ENCODE data around the gene SNCB. TPM values are rescaled to one million over a fixed set of nuclear protein-coding genes. Genes with fewer than 3 reads are reported as not detected.
A peak's percentile ranks its signal among the peaks of the same experiment; 100 is the strongest.

Gene SNCB
- total and polyA plus RNA-seq, 2 donors (not counting 1 experiment from before 2014, with no cell fraction given): 0.17 to 0.22 TPM

DNA sequence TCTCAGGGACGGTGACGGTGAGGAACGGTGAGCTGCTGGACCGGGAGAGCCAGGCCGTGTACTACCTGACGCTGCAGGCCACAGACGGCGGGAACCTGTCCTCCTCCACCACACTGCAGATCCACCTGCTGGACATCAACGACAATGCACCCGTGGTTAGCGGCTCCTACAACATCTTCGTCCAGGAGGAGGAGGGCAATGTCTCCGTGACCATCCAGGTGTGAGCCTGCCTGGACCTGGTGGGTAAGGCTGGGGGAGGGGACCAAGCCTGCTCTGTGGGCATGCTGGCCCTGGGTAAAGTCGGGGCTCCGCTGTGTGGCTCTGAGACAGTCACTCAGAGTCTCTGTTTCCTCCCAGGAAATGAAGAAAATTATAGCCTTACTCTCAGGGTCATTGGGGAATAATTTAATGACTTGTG, 51.9 kb downstream of the SNCB start:
- Histone ChIP-seq H3K9ac (ENCODE audit: insufficient read depth, low read length) (no peak overlapping the region), H4K20me1 (ENCODE audit: control insufficient read depth, extremely low read depth, insufficient read depth, low read length) (no peaks in the 10 kb centered on the region), H3K4me1 (ENCODE audit: control insufficient read depth, extremely low read depth, insufficient read depth, low read length) (no peaks in the 10 kb centered on the region), H3K27ac (ENCODE audit: insufficient read depth, low read length) (no peak overlapping the region), H2AFZ (ENCODE audit: low read length) (no peak overlapping the region), H3K4me2 (ENCODE audit: extremely low read depth, insufficient read depth, low read length) (no peak overlapping the region), H3K27me3 (ENCODE audit: control insufficient read depth, insufficient read depth, low read length) (no peaks in the 10 kb centered on the region), H3K4me3 (replicated peaks in 1 of 4; ENCODE audit: control extremely low read depth in 1 of 4, insufficient read depth in 1 of 4, low read depth in 3 of 4, low read length in 4 of 4) (no peak overlapping the region), H3K9me3 (ENCODE audit: control insufficient read depth, insufficient read depth, low read depth, low read length) (no peaks in the 10 kb centered on the region), H3K79me2 (ENCODE audit: control insufficient read depth, insufficient read depth, low read length) (no peaks in the 10 kb centered on the region), H3K36me3 (ENCODE audit: control insufficient read depth, insufficient read depth, low read length) (no peaks in the 10 kb centered on the region)
- peak; percentile 26 to 36 for DNase-seq (ENCODE audit: low read depth in 2 of 2)
- TF ChIP-seq, protein P1, sequence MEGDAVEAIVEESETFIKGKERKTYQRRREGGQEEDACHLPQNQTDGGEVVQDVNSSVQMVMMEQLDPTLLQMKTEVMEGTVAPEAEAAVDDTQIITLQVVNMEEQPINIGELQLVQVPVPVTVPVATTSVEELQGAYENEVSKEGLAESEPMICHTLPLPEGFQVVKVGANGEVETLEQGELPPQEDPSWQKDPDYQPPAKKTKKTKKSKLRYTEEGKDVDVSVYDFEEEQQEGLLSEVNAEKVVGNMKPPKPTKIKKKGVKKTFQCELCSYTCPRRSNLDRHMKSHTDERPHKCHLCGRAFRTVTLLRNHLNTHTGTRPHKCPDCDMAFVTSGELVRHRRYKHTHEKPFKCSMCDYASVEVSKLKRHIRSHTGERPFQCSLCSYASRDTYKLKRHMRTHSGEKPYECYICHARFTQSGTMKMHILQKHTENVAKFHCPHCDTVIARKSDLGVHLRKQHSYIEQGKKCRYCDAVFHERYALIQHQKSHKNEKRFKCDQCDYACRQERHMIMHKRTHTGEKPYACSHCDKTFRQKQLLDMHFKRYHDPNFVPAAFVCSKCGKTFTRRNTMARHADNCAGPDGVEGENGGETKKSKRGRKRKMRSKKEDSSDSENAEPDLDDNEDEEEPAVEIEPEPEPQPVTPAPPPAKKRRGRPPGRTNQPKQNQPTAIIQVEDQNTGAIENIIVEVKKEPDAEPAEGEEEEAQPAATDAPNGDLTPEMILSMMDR (conservative IDR thresholded peaks at IDR 0.05 in 1 of 2, IDR thresholded peaks at IDR 0.05 in 1 of 2; ENCODE audit: low read depth in 1 of 2, low read length in 2 of 2): peak; percentile 23 to 50
- no peak for TF ChIP-seq EZH2 (IDR thresholded peaks at IDR 0.05; ENCODE audit: low read length, missing control alignments)

DNA sequence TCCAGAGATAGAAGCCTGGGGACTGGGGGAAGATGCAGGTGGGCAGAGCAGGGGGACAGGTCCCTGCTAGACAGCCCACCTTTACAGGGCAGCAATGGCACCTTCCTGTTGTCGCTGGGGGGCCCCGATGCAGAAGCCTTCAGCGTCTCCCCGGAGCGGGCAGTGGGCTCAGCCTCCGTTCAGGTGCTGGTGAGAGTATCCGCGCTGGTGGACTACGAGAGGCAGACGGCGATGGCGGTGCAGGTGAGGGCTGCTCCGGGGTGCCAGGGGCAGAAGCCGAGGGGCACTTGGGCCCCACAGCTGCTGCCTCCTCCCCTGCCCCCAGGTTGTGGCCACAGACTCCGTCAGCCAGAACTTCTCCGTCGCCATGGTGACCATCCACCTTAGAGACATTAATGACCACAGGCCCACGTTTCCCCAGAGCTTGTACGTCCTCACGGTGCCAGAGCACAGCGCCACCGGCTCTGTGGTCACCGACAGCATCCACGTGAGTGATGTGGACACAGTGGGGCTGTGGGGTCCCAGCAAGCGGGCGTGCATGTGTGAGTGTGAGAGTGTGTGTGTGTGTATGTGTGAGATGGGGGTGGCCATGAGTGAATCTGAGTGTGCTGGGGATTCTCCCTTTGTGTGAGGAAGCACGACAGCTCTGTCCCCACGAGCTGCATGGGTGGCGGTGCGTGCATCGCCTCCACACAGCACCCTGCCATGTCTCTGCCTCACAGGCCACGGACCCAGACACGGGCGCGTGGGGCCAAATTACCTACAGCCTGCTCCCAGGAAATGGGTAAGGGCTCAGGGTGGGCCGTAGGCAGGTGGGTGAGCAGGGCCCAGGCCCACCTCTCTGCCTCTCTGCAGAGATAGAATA, 52.8 kb downstream of the SNCB start:
- TF ChIP-seq EZH2 (IDR thresholded peaks at IDR 0.05; ENCODE audit: low read length, missing control alignments): no peak
- TF ChIP-seq, protein P1 (conservative IDR thresholded peaks at IDR 0.05 in 1 of 2, IDR thresholded peaks at IDR 0.05 in 1 of 2; ENCODE audit: low read depth in 1 of 2, low read length in 2 of 2): no peak
- Histone ChIP-seq H3K4me2 (ENCODE audit: extremely low read depth, insufficient read depth, low read length) (no peak overlapping the region), H3K4me1 (ENCODE audit: control insufficient read depth, extremely low read depth, insufficient read depth, low read length) (no peaks in the 10 kb centered on the region), H3K27me3 (ENCODE audit: control insufficient read depth, insufficient read depth, low read length) (no peaks in the 10 kb centered on the region), H3K9me3 (ENCODE audit: control insufficient read depth, insufficient read depth, low read depth, low read length) (no peaks in the 10 kb centered on the region), H3K79me2 (ENCODE audit: control insufficient read depth, insufficient read depth, low read length) (no peaks in the 10 kb centered on the region), H4K20me1 (ENCODE audit: control insufficient read depth, extremely low read depth, insufficient read depth, low read length) (no peaks in the 10 kb centered on the region), H2AFZ (ENCODE audit: low read length) (no peak overlapping the region), H3K36me3 (ENCODE audit: control insufficient read depth, insufficient read depth, low read length) (no peaks in the 10 kb centered on the region), H3K27ac (ENCODE audit: insufficient read depth, low read length) (no peak overlapping the region), H3K4me3 (replicated peaks in 1 of 4; ENCODE audit: control extremely low read depth in 1 of 4, insufficient read depth in 1 of 4, low read depth in 3 of 4, low read length in 4 of 4) (no peak overlapping the region), H3K9ac (ENCODE audit: insufficient read depth, low read length) (no peak overlapping the region)
- DNase-seq (ENCODE audit: low read depth in 2 of 2): no peak

DNA sequence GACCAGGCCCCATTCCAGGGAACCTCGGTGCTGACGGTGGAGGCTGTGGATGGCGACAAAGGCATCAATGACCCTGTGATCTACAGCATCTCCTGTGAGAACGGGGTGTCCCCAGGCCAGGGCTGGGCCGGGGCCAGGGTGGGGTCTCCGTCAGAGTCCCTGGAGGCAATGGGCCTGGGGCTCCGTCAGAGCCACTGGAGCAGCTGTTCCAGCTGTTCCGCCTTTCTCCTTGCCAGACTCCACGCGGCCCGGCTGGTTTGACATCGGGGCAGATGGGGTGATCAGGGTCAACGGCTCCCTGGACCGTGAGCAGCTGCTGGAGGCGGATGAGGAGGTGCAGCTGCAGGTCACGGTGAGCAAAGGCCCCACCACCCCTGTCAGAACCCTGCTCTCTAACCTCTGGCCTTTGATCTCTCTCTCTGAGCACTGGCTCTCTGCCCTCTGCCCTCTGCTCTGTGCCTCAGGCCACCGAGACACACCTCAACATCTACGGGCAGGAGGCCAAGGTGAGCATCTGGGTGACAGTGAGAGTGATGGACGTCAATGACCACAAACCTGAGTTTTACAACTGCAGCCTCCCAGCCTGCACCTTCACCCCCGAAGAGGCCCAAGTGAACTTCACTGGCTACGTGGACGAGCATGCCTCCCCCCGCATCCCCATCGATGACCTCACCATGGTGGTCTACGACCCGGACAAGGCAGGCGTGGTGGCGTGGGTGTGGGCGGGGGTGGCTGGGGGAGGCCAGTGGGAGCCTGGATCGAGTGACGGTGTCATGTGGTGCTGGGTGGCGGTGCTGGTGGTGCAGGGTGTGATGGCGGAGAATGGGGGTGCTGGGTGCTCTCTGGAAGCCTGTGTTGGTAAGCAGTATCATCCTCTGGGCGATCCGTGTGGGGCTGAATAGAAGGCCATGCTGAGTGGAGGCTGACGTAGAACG, 54.6 kb downstream of the SNCB start:
- Histone ChIP-seq H3K9ac (ENCODE audit: insufficient read depth, low read length) (no peak overlapping the region), H3K27me3 (ENCODE audit: control insufficient read depth, insufficient read depth, low read length) (no peaks in the 10 kb centered on the region), H3K9me3 (ENCODE audit: control insufficient read depth, insufficient read depth, low read depth, low read length) (no peaks in the 10 kb centered on the region), H3K4me3 (replicated peaks in 1 of 4; ENCODE audit: control extremely low read depth in 1 of 4, insufficient read depth in 1 of 4, low read depth in 3 of 4, low read length in 4 of 4) (no peak overlapping the region), H4K20me1 (ENCODE audit: control insufficient read depth, extremely low read depth, insufficient read depth, low read length) (no peaks in the 10 kb centered on the region), H3K27ac (ENCODE audit: insufficient read depth, low read length) (no peak overlapping the region), H2AFZ (ENCODE audit: low read length) (no peak overlapping the region), H3K79me2 (ENCODE audit: control insufficient read depth, insufficient read depth, low read length) (no peaks in the 10 kb centered on the region), H3K4me2 (ENCODE audit: extremely low read depth, insufficient read depth, low read length) (no peak overlapping the region), H3K4me1 (ENCODE audit: control insufficient read depth, extremely low read depth, insufficient read depth, low read length) (no peaks in the 10 kb centered on the region), H3K36me3 (ENCODE audit: control insufficient read depth, insufficient read depth, low read length) (no peaks in the 10 kb centered on the region)
- TF ChIP-seq, protein P1 (conservative IDR thresholded peaks at IDR 0.05 in 1 of 2, IDR thresholded peaks at IDR 0.05 in 1 of 2; ENCODE audit: low read depth in 1 of 2, low read length in 2 of 2): no peak
- TF ChIP-seq EZH2 (IDR thresholded peaks at IDR 0.05; ENCODE audit: low read length, missing control alignments): no peak
- DNase-seq (ENCODE audit: low read depth in 2 of 2): no peak
